HL-60 (cell line): Measurements from ENCODE around the gene TNFRSF21.

Source experiments
- GABPA ChIP-seq: IDR thresholded peaks from 2 replicates; pipeline ENCODE4 v1.6.1; 2012; ENCODE audit warnings: low read depth
- POLR2AphosphoS5 ChIP-seq: IDR thresholded peaks from 2 replicates; pipeline ENCODE4 v1.6.1; 2012; ENCODE audit warnings: low read depth
- SPI1 ChIP-seq: IDR thresholded peaks from 2 replicates; pipeline ENCODE4 v1.6.1; 2012; ENCODE audit warnings: low read depth, mild to moderate bottlenecking, borderline replicate concordance
- TF ChIP-seq, protein P1 (sequence below): IDR thresholded peaks from one replicate; pipeline ENCODE4 v1.5.1; 2011; ENCODE audit warnings: low read length, control low read depth, inconsistent platforms; ENCODE audit not compliant: insufficient read depth
- TF ChIP-seq, protein P2 (sequence below): IDR thresholded peaks from 2 replicates; pipeline ENCODE4 v1.6.1; 2012; ENCODE audit warnings: low read depth; ENCODE audit not compliant: insufficient replicate concordance

DNA sequence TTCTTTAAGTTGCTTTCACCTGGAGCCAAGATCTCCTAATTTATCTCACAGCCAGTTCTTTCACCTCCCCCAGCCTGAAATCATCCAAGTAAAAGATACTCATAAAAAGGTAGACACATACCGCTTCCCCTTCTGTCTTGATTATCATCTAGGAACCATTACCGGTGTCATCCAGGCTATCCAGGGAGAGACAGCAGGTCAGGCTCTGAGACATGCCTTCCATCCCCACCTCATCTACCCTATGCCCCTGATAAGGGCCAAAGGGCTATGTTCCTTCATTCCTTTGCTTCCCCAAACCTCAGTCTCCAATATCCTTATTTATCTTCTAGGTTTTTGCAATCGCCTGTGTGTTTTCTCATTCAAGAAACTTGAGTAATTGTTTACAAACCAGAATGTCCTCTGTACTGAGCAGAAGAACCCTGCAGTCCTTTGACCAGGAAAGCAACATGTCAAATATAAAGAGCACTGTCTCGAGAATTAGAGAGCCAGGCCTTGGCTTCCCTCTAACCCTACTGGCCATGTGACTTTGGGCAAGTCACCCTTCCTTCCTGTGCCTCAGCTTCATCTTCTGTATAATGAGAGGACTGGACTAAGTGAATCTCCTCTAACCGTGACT lies 41.0 kb downstream of the TNFRSF21 start:
- TF ChIP-seq, protein P1, sequence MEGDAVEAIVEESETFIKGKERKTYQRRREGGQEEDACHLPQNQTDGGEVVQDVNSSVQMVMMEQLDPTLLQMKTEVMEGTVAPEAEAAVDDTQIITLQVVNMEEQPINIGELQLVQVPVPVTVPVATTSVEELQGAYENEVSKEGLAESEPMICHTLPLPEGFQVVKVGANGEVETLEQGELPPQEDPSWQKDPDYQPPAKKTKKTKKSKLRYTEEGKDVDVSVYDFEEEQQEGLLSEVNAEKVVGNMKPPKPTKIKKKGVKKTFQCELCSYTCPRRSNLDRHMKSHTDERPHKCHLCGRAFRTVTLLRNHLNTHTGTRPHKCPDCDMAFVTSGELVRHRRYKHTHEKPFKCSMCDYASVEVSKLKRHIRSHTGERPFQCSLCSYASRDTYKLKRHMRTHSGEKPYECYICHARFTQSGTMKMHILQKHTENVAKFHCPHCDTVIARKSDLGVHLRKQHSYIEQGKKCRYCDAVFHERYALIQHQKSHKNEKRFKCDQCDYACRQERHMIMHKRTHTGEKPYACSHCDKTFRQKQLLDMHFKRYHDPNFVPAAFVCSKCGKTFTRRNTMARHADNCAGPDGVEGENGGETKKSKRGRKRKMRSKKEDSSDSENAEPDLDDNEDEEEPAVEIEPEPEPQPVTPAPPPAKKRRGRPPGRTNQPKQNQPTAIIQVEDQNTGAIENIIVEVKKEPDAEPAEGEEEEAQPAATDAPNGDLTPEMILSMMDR, result no peak
- TF ChIP-seq POLR2AphosphoS5, result no peak
- TF ChIP-seq GABPA, result no peak
- TF ChIP-seq, protein P2, sequence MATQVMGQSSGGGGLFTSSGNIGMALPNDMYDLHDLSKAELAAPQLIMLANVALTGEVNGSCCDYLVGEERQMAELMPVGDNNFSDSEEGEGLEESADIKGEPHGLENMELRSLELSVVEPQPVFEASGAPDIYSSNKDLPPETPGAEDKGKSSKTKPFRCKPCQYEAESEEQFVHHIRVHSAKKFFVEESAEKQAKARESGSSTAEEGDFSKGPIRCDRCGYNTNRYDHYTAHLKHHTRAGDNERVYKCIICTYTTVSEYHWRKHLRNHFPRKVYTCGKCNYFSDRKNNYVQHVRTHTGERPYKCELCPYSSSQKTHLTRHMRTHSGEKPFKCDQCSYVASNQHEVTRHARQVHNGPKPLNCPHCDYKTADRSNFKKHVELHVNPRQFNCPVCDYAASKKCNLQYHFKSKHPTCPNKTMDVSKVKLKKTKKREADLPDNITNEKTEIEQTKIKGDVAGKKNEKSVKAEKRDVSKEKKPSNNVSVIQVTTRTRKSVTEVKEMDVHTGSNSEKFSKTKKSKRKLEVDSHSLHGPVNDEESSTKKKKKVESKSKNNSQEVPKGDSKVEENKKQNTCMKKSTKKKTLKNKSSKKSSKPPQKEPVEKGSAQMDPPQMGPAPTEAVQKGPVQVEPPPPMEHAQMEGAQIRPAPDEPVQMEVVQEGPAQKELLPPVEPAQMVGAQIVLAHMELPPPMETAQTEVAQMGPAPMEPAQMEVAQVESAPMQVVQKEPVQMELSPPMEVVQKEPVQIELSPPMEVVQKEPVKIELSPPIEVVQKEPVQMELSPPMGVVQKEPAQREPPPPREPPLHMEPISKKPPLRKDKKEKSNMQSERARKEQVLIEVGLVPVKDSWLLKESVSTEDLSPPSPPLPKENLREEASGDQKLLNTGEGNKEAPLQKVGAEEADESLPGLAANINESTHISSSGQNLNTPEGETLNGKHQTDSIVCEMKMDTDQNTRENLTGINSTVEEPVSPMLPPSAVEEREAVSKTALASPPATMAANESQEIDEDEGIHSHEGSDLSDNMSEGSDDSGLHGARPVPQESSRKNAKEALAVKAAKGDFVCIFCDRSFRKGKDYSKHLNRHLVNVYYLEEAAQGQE, result no peak
- TF ChIP-seq SPI1, result no peak
